Glomerular endothelial cell (primary cell): ENCODE results near the gene MAPT. TPM values are rescaled to one million over a fixed set of nuclear protein-coding genes. Genes with fewer than 3 reads are reported as not detected.
A peak's percentile ranks its signal among the peaks of the same experiment; 100 is the strongest.

ENCODE experiments used
- DNase-seq: peaks from one replicate; pipeline ENCODE4 v3.0.0-alpha.2; 2011; ENCODE audit warnings: low read depth, low spot score; ENCODE audit errors: extremely low read depth
- total RNA-seq: library from RNA; depleted of rRNA; stranded (reverse); fragments of >200 nt; gene quantifications from 2 replicates; pipeline ENCODE4 v1.2.3, GENCODE V29; 2015

Gene MAPT
- 0.05 and 0.12 TPM in 2 replicates for total RNA-seq

- peak; percentile 55 for DNase-seq
Observed at GRCh38 chr17:45894022-45894784, at the start of gene MAPT. MAPT (plus strand) TSS chr17:45894554; CDS start chr17:45962338, 67,784 bp downstream.

- no peak for DNase-seq
Observed at GRCh38 chr17:45844695-45845375, 49.5 kb upstream of the MAPT start, which contains the start of gene SPPL2C. SPPL2C (plus strand) TSS chr17:45844881; CDS start chr17:45844907, 26 bp downstream.

- DNase-seq = no peak
Observed at GRCh38 chr17:45845376-45846185, 48.8 kb upstream of the MAPT start.

- DNase-seq = no peak
Observed at GRCh38 chr17:45846223-45846622, 48.1 kb upstream of the MAPT start.

GRCh38 chr17:45846646-45847045 is 47.7 kb upstream of the MAPT start:
- no peak for DNase-seq

GRCh38 chr17:45847101-45847500 is 47.3 kb upstream of the MAPT start:
- no peak for DNase-seq

GRCh38 chr17:45847747-45848146 is 46.6 kb upstream of the MAPT start:
- no peak for DNase-seq

- DNase-seq = no peak
Observed at GRCh38 chr17:45848405-45848804, 45.9 kb upstream of the MAPT start.

GRCh38 chr17:45848868-45849535 is 45.4 kb upstream of the MAPT start:
- DNase-seq = no peak

GRCh38 chr17:45849536-45849990 is 44.8 kb upstream of the MAPT start:
- DNase-seq = no peak

- DNase-seq = no peak
Observed at GRCh38 chr17:45850011-45850410, 44.3 kb upstream of the MAPT start.

GRCh38 chr17:45850468-45850867 is 43.9 kb upstream of the MAPT start:
- DNase-seq = no peak

- no peak for DNase-seq
Observed at GRCh38 chr17:45851022-45851421, 43.3 kb upstream of the MAPT start.

- DNase-seq = no peak
Observed at GRCh38 chr17:45851464-45851863, 42.9 kb upstream of the MAPT start.

GRCh38 chr17:45851873-45852272 is 42.5 kb upstream of the MAPT start:
- no peak for DNase-seq

- DNase-seq = peak; percentile 14
Observed at GRCh38 chr17:45852535-45853297, 41.6 kb upstream of the MAPT start.

GRCh38 chr17:45854209-45854608 is 40.1 kb upstream of the MAPT start:
- no peak for DNase-seq

- DNase-seq = no peak
Observed at GRCh38 chr17:45855691-45856336, 38.5 kb upstream of the MAPT start.

- no peak for DNase-seq
Observed at GRCh38 chr17:45857977-45858708, 36.2 kb upstream of the MAPT start.
